Measurements from ENCODE around the gene STXBP5.

GRCh38 chr6:147311218-147311617, 107.0 kb downstream of the STXBP5 start:
- no peak for TF ChIP-seq GATA2 (IDR thresholded peaks at IDR 0.05; ENCODE audit: low read depth, low read length)
- TF ChIP-seq GATA3 (IDR thresholded peaks at IDR 0.05; ENCODE audit: low read depth, low read length), result no peak
